ENCODE measurements around the gene CALN1. TPM values are rescaled to one million over a fixed set of nuclear protein-coding genes. Genes with fewer than 3 reads are reported as not detected.

The CALN1 gene
- total RNA-seq, 4 donors from 2014 or later, result under 0.01 to 0.06 TPM; not detected in 2

DNA sequence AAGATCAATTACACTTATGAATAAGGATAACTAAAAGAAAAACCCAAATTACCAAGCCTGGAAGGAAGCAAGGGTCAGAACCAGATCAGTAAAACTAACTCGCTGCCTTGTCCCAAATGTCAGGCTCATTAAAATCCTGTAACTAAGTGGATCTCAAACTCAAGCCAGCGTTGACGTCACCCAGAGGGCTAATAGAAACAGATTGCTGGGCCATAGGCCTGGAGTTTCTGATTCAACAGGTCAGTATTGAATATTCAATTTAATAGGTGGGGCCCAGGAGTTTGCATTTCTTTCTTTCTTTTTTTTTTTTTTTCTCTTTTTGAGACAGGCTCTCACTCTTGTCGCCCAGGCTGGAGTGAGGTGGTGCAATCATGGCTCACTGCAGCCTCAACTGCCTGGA lies 397.0 kb downstream of the CALN1 start:
- no peak overlapping the region for H3K4me3 ChIP-seq
- 96% methylated on average over 4 of the region's 4 CpGs for WGBS
- DNase-seq (ENCODE audit: extremely low spot score), result no peak
- TF ChIP-seq POLR2A (IDR thresholded peaks at IDR 0.05; ENCODE audit: low read depth) (no peak), EP300 (IDR thresholded peaks at IDR 0.05) (no peak), POLR2AphosphoS5 (IDR thresholded peaks at IDR 0.05) (no peak), CTCF (IDR thresholded peaks at IDR 0.05) (no peak)
- intact Hi-C loops (cut with DNase I), result no loop called here
- H3K4me1 ChIP-seq, result no peaks in the 10 kb centered on the region
- peaks cover 0 to 9% (median 3%) of the 10 kb centered on the region in 4 donors for H3K9me3 ChIP-seq
- no peaks in the 10 kb centered on the region for H3K27me3 ChIP-seq
- H3K27ac ChIP-seq (replicated peaks in 1 of 4), result no peak overlapping the region
- no peaks in the 10 kb centered on the region for H3K36me3 ChIP-seq

DNA sequence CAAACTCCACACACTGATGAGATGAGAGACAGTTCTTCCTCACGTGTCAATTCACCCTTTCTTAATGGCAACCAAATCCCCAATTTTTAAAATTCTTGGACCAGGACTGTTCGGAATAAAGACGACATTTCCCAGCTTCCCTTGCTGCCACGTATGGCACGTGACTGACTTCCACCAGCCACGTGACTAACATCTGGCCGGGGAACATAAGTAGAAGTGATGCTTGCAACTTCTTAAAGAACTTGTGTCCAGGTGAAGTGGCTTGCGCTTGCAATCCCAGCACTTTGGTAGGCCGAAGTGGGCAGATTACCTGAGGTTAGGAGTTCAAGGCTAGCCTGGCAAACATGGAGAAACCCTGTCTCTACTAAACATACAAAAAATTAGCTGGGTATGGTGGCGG lies 405.1 kb downstream of the CALN1 start:
- 90% methylated on average over 10 of the region's 10 CpGs for WGBS
- intact Hi-C loops (cut with DNase I), result no loop called here
- no peak for TF ChIP-seq EP300 (IDR thresholded peaks at IDR 0.05)
- no peak for TF ChIP-seq CTCF (IDR thresholded peaks at IDR 0.05)

DNA sequence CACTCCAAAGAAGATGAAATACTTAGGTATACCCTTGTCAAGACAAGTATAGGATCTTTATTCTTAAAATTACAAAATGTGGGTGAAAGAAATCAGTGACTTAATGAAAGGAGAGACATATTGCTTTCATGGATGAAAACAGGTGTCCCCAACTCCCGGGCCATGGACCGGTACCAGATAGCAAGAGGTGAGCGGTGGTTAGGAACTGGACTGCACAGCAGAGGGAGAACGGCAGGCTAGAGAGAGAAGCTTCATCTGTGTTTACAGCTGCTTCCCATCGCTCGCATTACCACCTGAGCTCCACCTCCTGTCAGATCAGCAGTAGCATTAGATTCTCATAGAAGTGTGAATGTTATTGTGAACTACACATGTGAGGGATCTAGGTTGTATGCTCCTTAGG lies 408.9 kb downstream of the CALN1 start:
- no peaks in the 10 kb centered on the region for H3K27me3 ChIP-seq
- 86% methylated on average over 6 of the region's 6 CpGs for WGBS
- no peak overlapping the region for H3K27ac ChIP-seq (replicated peaks in 1 of 4)
- no peaks in the 10 kb centered on the region for H3K36me3 ChIP-seq
- intact Hi-C loops (cut with DNase I), result no loop called here
- H3K4me1 ChIP-seq, result no peaks in the 10 kb centered on the region
- DNase-seq (ENCODE audit: extremely low spot score), result peak; percentile 53
- TF ChIP-seq POLR2A (IDR thresholded peaks at IDR 0.05; ENCODE audit: low read depth) (no peak), CTCF (IDR thresholded peaks at IDR 0.05) (no peak), POLR2AphosphoS5 (IDR thresholded peaks at IDR 0.05) (no peak), EP300 (IDR thresholded peaks at IDR 0.05) (no peak)
- no peak overlapping the region for H3K4me3 ChIP-seq
- H3K9me3 ChIP-seq, result no peaks in the 10 kb centered on the region

More for the DNA sequence above, 405.1 kb downstream of the CALN1 start:
- Histone ChIP-seq H3K4me3 (no peak overlapping the region), H3K4me1 (no peaks in the 10 kb centered on the region), H3K36me3 (no peaks in the 10 kb centered on the region), H3K9me3 (no peaks in the 10 kb centered on the region), H3K27me3 (no peaks in the 10 kb centered on the region), H3K27ac (replicated peaks in 1 of 4) (no peak overlapping the region)
- DNase-seq (ENCODE audit: extremely low spot score), result peak; percentile 53

- no peaks in the 10 kb centered on the region for H3K9me3 ChIP-seq
- no peaks in the 10 kb centered on the region for H3K36me3 ChIP-seq
- no peak overlapping the region for H3K27ac ChIP-seq (replicated peaks in 1 of 4)
- 97% methylated on average over 2 of the region's 2 CpGs for WGBS
- H3K27me3 ChIP-seq, result no peaks in the 10 kb centered on the region
- intact Hi-C loops (cut with DNase I), result no loop called here
- no peak overlapping the region for H3K4me3 ChIP-seq
- H3K4me1 ChIP-seq, result no peaks in the 10 kb centered on the region
- no peak for TF ChIP-seq POLR2A (IDR thresholded peaks at IDR 0.05; ENCODE audit: low read depth)
- no peak for TF ChIP-seq CTCF (IDR thresholded peaks at IDR 0.05)
- no peak for DNase-seq (ENCODE audit: extremely low spot score)
Measured at GRCh38 chr7:71996141-71996540, 416.0 kb downstream of the CALN1 start.

DNA sequence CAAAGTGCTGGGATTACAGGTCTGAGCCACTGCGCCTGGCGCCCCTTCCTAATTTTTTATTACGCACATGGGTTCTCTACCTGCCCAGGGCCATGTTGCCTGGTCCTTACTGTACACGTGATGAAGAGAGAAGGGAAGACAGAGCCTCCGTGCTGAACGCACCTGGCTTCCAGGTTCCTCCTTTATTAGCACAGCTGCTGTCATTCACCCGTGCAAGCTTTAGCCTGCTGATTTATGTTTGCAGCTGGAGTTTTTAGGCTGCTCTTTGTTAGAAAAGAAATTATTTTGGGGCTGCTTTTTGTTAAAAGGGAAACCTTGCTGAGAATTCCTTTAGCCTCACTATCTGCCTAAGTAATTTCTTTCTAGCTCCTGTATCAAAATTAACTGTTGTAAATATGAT lies 417.0 kb downstream of the CALN1 start:
- H3K4me1 ChIP-seq, result no peaks in the 10 kb centered on the region
- H3K27me3 ChIP-seq, result no peaks in the 10 kb centered on the region
- no peaks in the 10 kb centered on the region for H3K9me3 ChIP-seq
- 76% methylated on average over 7 of the region's 7 CpGs for WGBS
- no peak overlapping the region for H3K27ac ChIP-seq (replicated peaks in 1 of 4)
- no peak overlapping the region for H3K4me3 ChIP-seq
- no peak for TF ChIP-seq EP300 (IDR thresholded peaks at IDR 0.05)
- no peak for TF ChIP-seq POLR2A (IDR thresholded peaks at IDR 0.05; ENCODE audit: low read depth)
- no peak for TF ChIP-seq CTCF (IDR thresholded peaks at IDR 0.05)
- TF ChIP-seq POLR2AphosphoS5 (IDR thresholded peaks at IDR 0.05), result no peak
- DNase-seq (ENCODE audit: extremely low spot score), result peak; percentile 39
- intact Hi-C loops (cut with DNase I), result no loop called here
- no peaks in the 10 kb centered on the region for H3K36me3 ChIP-seq
